ENCODE results near the gene GRIK3.

GRCh38 chr1:36981771-36982622, 52.3 kb downstream of the GRIK3 start:
- TF ChIP-seq CTCF (IDR thresholded peaks at IDR 0.05; ENCODE audit: insufficient read depth, low read length) = no peak
- no peak for TF ChIP-seq REST (IDR thresholded peaks at IDR 0.05; ENCODE audit: insufficient replicate concordance, low read depth)
